ENCODE measurements around the gene BSDC1. TPM values are rescaled to one million over a fixed set of nuclear protein-coding genes. Genes with fewer than 3 reads are reported as not detected.
"Not testable (repeated sequence)": the region's sequence is repeated elsewhere in the genome, so short reads cannot be mapped to it uniquely, and the experiment has no call there.

Gene BSDC1
- total and polyA plus RNA-seq, 10 of the 15 experiments (the other 5 are each of a cell fraction or from before 2014, with no cell fraction given): 3.0 to 39.7 (median 22.8) TPM

GRCh38 chr1:32394141-32394889 lies at the start of gene BSDC1 (continued):
- TF ChIP-seq ZBTB40 (IDR thresholded peaks at IDR 0.05; ENCODE audit: borderline replicate concordance): 0 out of 2 replicates have a peak, but pooled peaks have one; percentile 22
- peak; percentile 55; the same call in 1 of the 2 replicates for TF ChIP-seq TBL1XR1 (IDR thresholded peaks at IDR 0.05; ENCODE audit: low read depth, low read length)
- TF ChIP-seq STAT3 (IDR thresholded peaks at IDR 0.05; ENCODE audit: low read depth, low read length): no peak
- TF ChIP-seq ZBED1 (IDR thresholded peaks at IDR 0.05; ENCODE audit: borderline replicate concordance): no peak
- no peak for TF ChIP-seq RAD21 (IDR thresholded peaks at IDR 0.05; ENCODE audit: insufficient read depth, low read depth, low read length)
- no peak for TF ChIP-seq E2F4 (IDR thresholded peaks at IDR 0.05; ENCODE audit: low read depth, low read length)
- 0 out of 2 replicates have a peak, but pooled peaks have one; percentile 44 for TF ChIP-seq MLLT1 (IDR thresholded peaks at IDR 0.05)
- 0 out of 4 replicates have a peak, but pooled peaks of 1 of the 2 experiments have one; percentile 34 for TF ChIP-seq SRF (IDR thresholded peaks at IDR 0.05; ENCODE audit: low read depth in 2 of 2, low read length in 2 of 2)
- TF ChIP-seq YY1 (IDR thresholded peaks at IDR 0.05; ENCODE audit: low read depth, low read length): peak; percentile 96
- TF ChIP-seq EZH2 (IDR thresholded peaks at IDR 0.05; ENCODE audit: borderline replicate concordance, control insufficient read depth, low read depth, low read length): no peak
- peak; percentile 88 for TF ChIP-seq NFYB (IDR thresholded peaks at IDR 0.05; ENCODE audit: insufficient read depth, low read depth, low read length)

- H3K27ac ChIP-seq (ENCODE audit: control insufficient read depth, insufficient read depth); POLR2A ChIA-PET; H3K27me3 ChIP-seq (replicated peaks in 1 of 2; ENCODE audit: control insufficient read depth in 2 of 2, insufficient read depth in 2 of 2, low read length in 1 of 2); H3K9ac ChIP-seq (ENCODE audit: control insufficient read depth, insufficient read depth, low read length); H3K4me1 ChIP-seq (ENCODE audit: control insufficient read depth, insufficient read depth, low read length); H3K4me3 ChIP-seq; ATAC-seq; in situ Hi-C loops (cut with MboI); H3K36me3 ChIP-seq (ENCODE audit: control insufficient read depth in 2 of 2, insufficient read depth in 2 of 2, low read length in 1 of 2); H3K79me2 ChIP-seq (ENCODE audit: control insufficient read depth, insufficient read depth, low read length); intact Hi-C loops (cut with micrococcal nuclease; ENCODE audit: unreplicated experiment); FAIRE-seq; BruUV-seq (replicated peaks); SMC1A ChIA-PET (ENCODE audit: uncharacterized antibody, unreplicated experiment); DNase-seq (ENCODE audit: low read depth, low spot score); H3K4me2 ChIP-seq (ENCODE audit: control insufficient read depth, insufficient read depth); RAD21 ChIA-PET (ENCODE audit: unreplicated experiment); H4K20me1 ChIP-seq (ENCODE audit: control insufficient read depth, insufficient read depth); H3K9me3 ChIP-seq (replicated peaks; ENCODE audit: control insufficient read depth, insufficient read depth, low read length); H2AFZ ChIP-seq (ENCODE audit: control insufficient read depth, low read depth, low read length): not testable (repeated sequence)
- CTCF ChIA-PET: interaction anchor here (0.7 kb wide), 1 partner anchor 1620 kb away, joined by 3 read pairs; no protein-coding TSS in a partner anchor
- 75% methylated on average over 10 of the region's 10 CpGs for WGBS (ENCODE audit: insufficient coverage, insufficient replicate concordance, low lambda C conversion rate, missing lambda C conversion rate)
Measured at GRCh38 chr1:32441467-32441866, 47.2 kb upstream of the BSDC1 start.

Data from GM12878 (cell line).